GM03348 (cell line): ENCODE data around the gene GJA5.

Source experiments
- DNase-seq: peaks from one replicate; pipeline ENCODE4 v3.0.0; 2012; ENCODE audit warnings: low spot score

GJA5 gene

DNA sequence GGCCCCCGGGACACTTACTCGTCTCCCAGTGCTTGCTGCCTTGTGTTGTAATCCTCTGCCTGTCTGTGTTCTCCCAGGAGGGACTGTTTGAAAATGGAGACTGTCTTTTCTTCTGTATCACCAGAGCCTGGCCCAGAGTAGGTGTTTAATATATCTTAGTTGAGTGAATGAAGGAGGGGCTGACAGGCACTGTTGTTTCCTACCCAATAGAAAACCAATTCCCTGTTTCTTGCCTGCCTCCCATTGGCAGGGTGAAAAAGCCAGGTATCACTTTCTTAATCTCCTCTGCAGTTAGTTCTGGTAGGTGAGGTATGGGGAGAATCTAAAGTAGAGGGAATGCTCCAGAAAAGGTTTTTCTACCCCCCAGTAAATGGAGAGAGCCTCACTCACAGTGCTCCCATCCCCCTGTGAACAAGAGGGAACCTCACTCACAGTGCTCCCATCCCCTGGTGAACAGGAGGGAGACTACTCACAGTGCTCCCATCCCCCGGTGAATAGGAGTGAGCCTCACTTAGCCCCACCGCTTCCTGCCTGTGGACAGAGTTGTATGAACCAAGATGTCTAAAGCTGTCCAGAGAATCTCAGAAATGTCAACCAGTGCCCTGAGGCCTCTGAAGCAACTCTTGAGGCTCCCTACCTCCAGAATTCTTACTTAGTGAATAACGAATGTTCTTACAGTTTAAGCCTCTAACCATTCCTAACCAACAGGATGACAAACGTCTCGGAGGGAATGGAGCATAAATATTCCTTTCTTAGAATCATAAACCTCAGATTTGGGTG is at the start of gene GJA5:
GJA5 (minus strand) TSS at position 122 of the 780 bp plus-strand sequence. CDS start 1,364 bp downstream, outside the sequence.
- peak; percentile 21 for DNase-seq

DNA sequence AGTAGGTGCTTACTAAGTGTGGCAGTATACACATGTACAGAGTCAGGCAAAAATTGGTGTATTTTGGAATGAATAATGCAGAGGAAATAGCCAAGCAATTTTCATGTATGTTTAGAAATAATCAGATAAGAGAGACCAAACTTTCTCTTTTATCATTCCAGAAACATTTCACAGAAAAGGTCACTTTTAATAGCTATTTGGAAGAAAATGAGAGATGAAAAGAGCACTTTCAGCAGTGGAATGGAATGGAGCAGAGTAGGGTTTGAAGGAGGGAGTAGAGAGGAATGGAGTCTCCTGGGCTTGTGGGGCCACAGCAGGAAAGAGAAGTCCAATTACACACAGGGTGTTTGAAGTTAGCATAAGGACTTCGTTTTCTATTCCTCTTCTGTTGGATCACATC is 48.8 kb upstream of the GJA5 start:
- DNase-seq: no peak

- DNase-seq: no peak
These were observed 47.6 kb upstream of the GJA5 start for GRCh38 chr1:147808025-147808424.

DNA sequence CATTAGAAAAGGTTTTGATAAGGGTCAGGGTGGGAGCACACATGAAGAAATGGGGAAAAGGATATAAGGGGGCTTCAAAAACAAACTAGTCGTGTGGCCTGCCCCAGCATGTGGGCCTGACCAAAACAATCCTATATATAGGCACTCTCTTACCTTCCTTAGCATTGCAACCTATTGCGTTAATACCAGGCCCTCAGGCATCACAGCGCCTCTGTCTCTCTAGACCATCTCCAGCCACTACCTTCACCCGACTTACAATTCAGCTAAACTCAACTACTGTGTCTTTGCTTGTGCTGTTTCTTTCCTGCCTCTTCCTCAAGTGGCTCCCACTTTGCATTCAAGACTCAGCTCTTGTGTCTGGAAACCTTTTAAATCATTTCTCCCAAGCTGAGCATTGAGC is 47.0 kb upstream of the GJA5 start:
- no peak for DNase-seq

DNA sequence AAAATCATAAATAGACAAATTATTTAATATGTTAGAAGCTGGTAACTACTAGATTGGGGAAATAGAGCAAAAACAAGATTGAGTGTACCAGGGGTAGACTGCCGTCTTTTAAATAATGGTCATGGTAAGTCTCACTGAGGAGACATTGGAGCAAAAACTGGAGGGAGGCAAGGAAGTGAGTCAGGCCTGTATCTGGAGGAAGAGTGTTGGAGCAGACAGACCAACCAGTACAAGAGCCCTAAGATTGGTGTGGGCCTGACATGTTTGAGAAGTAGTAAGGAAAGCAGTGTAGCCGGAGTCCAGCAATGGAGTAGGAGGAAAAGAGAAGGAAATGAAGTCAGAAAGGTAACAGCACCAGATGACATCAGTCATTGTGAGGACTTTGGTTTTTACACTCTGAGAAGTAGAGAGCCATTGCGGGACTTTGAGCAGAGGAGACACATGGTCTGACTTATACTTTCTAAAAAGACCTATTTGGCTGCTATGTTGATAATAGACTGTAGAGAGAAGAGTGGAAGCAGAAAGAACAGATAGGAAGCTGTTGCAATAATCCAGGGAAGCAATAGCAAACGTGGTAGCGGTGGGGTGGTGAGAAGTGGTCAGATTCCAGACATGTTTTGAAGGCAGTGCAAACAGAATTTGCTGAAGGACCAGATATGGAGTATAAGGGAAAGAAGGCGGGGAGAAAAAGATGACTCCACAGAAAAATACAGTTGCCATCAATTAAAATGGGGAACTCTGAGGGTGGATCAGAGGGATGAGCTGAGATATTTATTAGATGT is 44.7 kb upstream of the GJA5 start:
- DNase-seq: no peak

DNA sequence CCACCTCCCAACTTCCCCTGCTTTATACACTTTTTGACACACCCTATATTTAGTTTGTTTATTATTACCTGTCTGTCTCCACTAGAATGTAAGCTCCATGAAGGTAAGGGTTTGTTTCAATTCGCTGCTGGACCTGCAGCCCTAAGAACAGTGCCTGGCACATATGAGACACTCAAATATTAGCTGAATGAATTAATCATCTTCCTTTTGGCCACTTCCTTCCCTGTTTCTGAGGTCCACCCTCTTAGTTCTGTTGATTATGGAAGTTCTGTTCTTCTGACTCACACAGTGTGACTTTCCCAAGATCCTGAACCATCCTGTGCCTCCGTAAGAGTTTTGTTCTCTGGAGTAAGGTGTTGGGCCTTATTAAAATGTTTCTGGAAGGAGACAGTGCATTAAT is 40.4 kb upstream of the GJA5 start:
- DNase-seq: no peak

GRCh38 chr1:147798731-147799130 is 38.3 kb upstream of the GJA5 start:
- no peak for DNase-seq

DNA sequence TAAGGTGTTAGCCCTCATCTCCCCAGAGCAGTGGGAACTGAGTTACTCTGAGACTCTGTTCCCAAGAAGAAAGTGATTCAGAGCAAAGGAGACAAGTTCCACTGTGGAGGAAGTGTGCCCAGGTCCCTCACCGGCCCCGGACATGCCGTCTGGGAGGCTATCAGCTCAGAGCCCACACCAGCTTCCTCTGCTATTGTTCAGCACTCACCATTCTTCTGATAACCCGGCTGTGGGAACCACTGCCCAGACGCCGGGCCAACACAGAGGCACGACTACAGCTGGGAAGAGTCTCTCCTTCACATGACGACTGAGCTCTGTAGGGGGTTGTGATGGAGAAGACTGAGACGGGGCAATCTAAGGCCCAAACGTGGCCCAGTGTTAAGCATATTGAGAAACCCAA is 34.2 kb upstream of the GJA5 start:
- no peak for DNase-seq

GRCh38 chr1:147791876-147792275 is 31.5 kb upstream of the GJA5 start:
- DNase-seq: no peak

DNA sequence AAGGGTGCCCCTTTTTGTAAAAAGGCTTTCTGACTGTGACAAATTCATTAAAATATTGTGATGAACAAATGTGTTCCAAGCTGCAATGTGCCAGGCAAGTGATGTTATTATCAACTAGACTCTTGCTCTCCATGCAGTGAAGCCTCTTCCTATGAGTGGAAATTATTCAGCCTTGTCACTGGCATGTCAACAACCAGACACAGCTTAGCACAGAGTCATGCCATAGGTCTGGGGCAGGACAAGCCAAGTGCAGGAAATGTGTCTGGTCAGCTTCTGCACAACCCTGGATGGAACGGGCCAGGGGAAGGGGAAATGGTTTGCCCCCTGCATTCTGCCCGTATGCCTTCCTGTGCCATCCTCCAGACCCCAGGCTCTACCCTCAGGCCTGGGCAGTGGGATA is 27.4 kb upstream of the GJA5 start:
- no peak for DNase-seq

DNA sequence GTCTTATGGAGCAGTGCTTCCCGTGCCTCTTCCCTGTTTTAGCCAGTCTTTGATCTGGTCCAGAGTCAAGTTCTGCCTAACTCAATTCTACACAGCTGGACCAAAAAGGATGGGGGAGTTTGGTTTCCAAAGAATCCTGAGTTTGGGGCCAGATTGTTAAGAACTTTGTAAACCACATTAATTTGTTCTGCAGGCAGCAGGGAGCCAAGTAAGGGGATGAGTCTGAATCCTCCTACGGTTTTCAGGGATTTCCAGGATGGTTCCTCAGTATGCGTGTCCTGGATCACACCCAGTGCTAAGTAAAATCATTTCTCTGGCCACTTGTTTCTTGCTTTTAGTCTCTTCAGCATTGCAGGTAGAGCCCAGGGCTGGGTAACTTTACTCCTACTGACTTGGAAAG is 26.1 kb upstream of the GJA5 start:
- peak; percentile 16 for DNase-seq

DNA sequence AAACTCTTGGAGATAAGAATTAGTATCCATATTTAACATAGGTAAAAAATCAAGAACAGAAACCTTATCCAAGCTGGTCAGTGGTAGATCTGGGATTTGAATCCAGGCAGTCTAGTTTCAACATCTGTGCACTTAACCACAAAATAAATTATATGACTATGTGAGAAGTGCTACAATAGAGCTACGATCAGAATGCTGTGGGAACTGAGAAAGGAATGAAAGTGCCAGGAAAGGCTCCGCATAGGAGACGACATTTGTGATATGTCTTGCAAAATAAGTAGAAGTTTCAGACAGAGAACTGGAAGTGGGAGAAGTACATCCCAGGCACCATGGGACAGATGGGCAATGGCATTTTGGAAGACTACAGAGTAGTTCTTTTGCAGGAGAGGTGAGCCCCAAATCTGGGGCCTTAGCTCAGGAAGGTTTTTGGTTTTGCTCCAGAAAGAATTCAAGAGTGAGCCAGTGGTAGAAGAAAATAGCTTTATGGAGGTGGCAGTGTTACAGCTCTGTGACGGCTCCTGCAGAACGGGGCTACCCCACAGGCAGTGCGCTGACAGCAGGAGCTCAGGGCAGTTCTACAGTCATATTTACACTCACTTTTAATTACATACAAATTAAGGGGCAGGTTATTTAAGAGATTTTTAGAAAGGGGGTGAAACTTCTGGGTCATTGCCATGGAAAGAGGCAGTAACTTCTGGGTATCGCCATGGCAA is 25.5 kb upstream of the GJA5 start:
- peak; percentile 16 for DNase-seq

GRCh38 chr1:147784941-147785340 is 24.5 kb upstream of the GJA5 start:
- DNase-seq: no peak

DNA sequence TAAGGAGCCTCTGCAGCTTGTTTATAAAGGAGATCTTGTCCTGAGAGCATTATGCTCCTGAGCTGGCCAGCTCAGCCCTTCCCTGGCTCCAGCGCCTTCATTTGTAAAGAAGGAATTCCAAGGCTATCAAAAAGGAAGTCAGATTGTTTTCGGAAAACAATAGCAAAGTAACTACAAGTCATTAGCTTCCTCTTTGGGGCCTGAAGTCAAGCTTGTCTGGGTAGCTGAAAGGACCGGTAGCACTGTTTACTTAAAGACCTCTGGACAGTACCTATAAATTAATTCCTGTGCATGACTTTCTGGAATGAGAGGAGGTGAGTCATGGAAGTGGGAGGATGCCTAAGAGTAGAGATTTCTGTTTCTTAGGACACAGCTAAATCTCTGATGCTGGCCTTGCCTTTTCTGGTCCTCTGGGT is 20.7 kb upstream of the GJA5 start:
- no peak for DNase-seq

DNA sequence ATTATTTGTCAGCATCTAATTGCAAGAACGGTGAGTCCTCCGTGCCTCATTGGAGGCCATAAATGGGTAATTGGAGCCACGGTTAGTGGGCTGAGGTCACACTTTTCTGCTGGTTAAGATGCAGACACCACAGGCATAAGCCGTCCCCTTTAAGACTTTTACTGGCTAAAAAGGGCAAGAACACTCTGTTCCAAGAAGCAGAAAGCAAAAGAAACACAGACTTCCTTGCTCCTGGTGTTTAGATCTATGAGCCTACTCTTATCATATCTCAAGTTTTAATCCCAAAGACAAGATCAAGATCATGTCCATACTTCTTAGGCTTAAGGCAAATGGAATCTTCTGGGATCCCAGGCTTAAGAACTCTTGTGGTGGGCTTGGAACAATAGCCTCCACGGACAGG is 17.3 kb upstream of the GJA5 start:
- DNase-seq: no peak

GRCh38 chr1:147773215-147773715 is 12.9 kb upstream of the GJA5 start:
- DNase-seq: no peak

DNA sequence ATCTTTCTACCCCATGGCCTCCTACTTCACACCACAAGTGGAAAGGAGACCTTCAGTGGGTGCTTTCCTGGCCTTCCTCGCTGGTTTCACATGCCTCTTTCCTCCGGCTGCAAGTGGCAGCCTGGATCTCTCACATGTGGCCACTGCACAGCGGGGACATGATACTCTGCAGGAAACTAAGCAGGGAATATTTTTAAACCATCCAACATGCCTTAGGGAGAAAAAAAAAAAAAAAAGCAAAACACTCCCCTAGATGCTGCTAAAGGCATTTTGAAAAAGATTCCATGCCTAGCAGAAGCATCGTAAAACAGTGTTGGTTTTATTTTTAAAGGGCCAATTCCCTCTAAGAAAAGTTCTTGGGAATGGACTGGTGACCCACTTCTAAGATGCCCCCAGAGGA is 12.2 kb upstream of the GJA5 start:
- DNase-seq: no peak

GRCh38 chr1:147771226-147772125 is 11.1 kb upstream of the GJA5 start:
- DNase-seq: peak; percentile 47

DNA sequence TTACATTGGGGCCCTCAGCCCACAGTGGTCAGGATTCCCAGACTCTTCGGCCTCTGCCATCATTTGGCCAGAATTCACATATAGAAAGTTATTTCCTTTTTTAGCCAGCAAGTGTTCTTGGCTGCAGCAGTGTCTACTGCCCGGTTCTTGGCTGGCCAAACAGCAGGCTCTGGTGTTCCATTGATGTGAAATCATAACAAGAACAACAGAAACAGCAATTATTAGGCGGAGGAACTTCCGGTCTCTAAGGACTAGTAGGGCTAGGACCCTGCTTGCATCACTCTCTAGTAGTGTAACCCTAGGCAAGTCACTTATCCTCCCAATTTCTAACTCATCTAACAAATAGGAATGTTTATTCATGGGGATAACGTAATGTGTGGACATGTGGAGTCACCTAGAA is 8.7 kb upstream of the GJA5 start:
- no peak for DNase-seq

GRCh38 chr1:147768582-147768981 is 8.2 kb upstream of the GJA5 start:
- no peak for DNase-seq

- DNase-seq: no peak
These were observed 7.7 kb upstream of the GJA5 start for GRCh38 chr1:147768101-147768500.
